Measurements from ENCODE around the gene HOXC11.

Gene HOXC11

DNA sequence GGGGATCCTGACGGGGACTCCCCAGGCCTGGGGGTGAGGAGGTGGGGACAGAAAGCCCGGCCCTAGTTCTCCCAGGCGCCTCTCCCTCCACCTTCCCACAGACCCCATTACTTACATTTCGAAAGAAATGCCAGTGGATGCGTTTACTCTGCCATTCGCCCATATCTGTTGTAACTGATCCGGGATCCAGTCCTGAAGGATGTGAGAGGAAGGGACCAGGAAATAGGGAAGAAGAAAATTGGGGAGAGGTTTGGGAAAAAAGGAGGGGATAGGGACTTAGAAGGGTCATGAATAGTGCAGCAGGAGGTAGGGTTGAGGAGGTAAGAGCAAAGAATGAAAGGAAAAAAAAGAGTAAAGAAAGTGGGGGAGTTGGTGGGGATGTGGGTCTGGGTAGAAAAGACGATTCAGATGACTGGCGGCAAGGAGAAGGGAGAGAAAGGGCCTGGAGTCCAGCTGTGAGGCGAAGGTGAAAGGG is 17.1 kb upstream of the HOXC11 start:
- TF ChIP-seq, protein P1, sequence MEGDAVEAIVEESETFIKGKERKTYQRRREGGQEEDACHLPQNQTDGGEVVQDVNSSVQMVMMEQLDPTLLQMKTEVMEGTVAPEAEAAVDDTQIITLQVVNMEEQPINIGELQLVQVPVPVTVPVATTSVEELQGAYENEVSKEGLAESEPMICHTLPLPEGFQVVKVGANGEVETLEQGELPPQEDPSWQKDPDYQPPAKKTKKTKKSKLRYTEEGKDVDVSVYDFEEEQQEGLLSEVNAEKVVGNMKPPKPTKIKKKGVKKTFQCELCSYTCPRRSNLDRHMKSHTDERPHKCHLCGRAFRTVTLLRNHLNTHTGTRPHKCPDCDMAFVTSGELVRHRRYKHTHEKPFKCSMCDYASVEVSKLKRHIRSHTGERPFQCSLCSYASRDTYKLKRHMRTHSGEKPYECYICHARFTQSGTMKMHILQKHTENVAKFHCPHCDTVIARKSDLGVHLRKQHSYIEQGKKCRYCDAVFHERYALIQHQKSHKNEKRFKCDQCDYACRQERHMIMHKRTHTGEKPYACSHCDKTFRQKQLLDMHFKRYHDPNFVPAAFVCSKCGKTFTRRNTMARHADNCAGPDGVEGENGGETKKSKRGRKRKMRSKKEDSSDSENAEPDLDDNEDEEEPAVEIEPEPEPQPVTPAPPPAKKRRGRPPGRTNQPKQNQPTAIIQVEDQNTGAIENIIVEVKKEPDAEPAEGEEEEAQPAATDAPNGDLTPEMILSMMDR (IDR thresholded peaks at IDR 0.05; ENCODE audit: low read depth, low read length), result no peak
- TF ChIP-seq, protein P2, sequence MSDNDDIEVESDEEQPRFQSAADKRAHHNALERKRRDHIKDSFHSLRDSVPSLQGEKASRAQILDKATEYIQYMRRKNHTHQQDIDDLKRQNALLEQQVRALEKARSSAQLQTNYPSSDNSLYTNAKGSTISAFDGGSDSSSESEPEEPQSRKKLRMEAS (IDR thresholded peaks at IDR 0.05; ENCODE audit: low read depth, low read length), result no peak
- TF ChIP-seq POLR2A (IDR thresholded peaks at IDR 0.05; ENCODE audit: extremely low read depth, insufficient read length) (no peak), MYC (IDR thresholded peaks at IDR 0.05; ENCODE audit: low read depth, low read length) (no peak)
- no peak overlapping the region for H3K4me3 ChIP-seq (ENCODE audit: low read depth, low read length)
- no peak for DNase-seq (ENCODE audit: low read depth)

DNA sequence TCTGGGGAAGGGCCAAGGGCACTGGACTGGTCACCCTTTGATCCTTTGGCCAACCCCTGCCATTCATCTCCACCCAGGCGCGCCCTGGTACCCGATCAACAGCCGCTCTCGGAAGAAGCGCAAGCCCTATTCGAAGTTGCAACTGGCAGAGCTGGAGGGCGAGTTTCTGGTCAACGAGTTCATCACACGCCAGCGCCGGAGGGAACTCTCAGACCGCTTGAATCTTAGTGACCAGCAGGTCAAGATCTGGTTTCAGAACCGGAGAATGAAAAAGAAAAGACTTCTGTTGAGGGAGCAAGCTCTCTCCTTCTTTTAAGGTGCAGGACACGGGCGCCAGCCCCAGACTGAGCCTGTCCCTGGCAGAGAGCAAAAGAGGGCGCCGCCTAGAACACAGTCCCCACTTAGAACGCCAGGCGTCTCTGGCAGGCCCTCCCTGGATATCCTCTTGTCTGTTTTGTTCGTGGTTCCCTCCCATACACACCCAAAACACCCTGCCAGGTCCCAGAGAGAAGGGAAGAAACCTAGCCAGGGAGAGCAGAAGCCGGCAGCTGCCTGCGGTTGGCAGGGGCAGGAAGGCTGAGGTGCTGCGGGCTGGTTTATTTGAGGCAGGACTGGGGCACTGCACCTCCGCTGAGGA is 16.6 kb upstream of the HOXC11 start:
- TF ChIP-seq, protein P1 (IDR thresholded peaks at IDR 0.05; ENCODE audit: low read depth, low read length), result peak; percentile 34
- TF ChIP-seq POLR2A (IDR thresholded peaks at IDR 0.05; ENCODE audit: extremely low read depth, insufficient read length), result no peak
- TF ChIP-seq, protein P2 (IDR thresholded peaks at IDR 0.05; ENCODE audit: low read depth, low read length), result no peak
- no peak overlapping the region for H3K4me3 ChIP-seq (ENCODE audit: low read depth, low read length)
- DNase-seq (ENCODE audit: low read depth), result peak; percentile 86

DNA sequence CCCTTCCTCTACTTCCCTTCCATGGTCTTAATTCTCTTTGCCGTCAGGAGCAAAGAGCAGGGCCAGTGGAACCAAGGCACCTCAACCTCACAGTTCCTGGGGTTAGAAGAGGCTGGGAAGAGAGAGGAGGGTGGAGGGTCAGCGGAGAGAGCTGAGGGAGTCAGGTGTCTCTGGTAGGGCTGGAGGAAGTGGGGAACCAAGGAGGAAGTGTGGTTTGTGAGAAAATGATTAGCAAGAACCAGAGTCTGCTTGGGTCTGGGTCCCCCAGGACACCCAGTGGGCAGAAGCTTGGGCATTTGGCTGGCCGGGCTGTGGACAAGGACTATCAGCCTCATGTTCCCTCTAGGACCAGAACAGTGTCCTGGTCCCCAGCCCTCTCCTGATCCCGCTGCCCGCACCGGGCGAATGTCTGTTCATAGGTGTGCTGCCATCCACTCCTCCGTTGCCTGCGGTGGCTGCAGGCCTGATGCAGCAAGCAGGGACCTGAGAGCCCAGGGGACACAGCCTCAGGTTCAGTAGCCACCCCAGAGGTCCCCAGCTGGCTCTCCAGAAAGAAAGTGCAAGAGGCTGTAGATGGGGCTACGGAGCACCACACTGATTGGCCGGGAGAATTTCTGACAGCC is 15.9 kb upstream of the HOXC11 start:
- no peak overlapping the region for H3K4me3 ChIP-seq (ENCODE audit: low read depth, low read length)
- peak; percentile 42 for DNase-seq (ENCODE audit: low read depth)
- TF ChIP-seq, protein P2 (IDR thresholded peaks at IDR 0.05; ENCODE audit: low read depth, low read length), result no peak
- TF ChIP-seq, protein P1 (IDR thresholded peaks at IDR 0.05; ENCODE audit: low read depth, low read length), result no peak
- TF ChIP-seq MYC (IDR thresholded peaks at IDR 0.05; ENCODE audit: low read depth, low read length) (no peak), POLR2A (IDR thresholded peaks at IDR 0.05; ENCODE audit: extremely low read depth, insufficient read length) (no peak)

DNA sequence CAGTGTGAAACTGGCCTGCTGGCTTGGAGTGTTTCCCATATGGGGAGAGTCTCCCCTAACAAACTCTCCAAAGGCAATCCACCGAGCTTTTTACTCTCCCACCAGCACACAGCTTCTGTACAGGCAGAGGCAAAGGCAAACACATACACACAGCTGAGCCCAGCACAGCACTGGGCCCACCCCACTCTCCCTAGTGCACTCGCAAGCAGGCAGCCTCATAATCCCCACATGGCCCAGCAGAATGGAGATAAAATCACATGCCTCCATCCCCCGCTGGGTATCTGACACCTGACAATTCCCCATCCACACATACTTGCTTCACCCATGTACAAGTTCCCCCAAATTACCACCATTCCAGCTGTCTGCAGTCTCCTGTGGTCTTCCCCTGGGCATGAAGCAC is 14.8 kb upstream of the HOXC11 start:
- no peak overlapping the region for H3K4me3 ChIP-seq (ENCODE audit: low read depth, low read length)
- DNase-seq (ENCODE audit: low read depth), result no peak
- no peak for TF ChIP-seq POLR2A (IDR thresholded peaks at IDR 0.05; ENCODE audit: extremely low read depth, insufficient read length)
- TF ChIP-seq, protein P1 (IDR thresholded peaks at IDR 0.05; ENCODE audit: low read depth, low read length), result no peak
- no peak for TF ChIP-seq MYC (IDR thresholded peaks at IDR 0.05; ENCODE audit: low read depth, low read length)
- TF ChIP-seq, protein P2 (IDR thresholded peaks at IDR 0.05; ENCODE audit: low read depth, low read length), result no peak

DNA sequence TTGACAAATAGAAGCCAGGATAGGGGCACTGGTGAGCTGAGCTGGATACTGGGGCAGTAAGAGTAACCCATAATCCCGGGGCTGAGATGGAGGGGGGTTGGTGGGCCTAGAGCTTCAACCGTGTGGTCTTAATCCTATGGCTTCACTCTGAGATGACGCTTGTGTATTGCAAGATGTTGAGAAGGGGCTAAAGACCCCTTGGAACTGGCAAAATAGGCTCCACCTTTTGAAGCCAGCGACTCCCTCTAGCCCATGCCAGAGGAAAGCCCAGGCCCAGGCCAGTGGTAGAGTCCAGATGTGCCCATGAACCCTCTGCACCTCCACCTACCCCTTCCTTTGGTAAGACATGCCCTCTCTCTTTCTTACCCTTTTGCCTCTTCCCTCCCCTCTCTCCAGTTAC is 13.6 kb upstream of the HOXC11 start:
- DNase-seq (ENCODE audit: low read depth), result no peak
- TF ChIP-seq MYC (IDR thresholded peaks at IDR 0.05; ENCODE audit: low read depth, low read length) (no peak), POLR2A (IDR thresholded peaks at IDR 0.05; ENCODE audit: extremely low read depth, insufficient read length) (no peak)
- TF ChIP-seq, protein P1 (IDR thresholded peaks at IDR 0.05; ENCODE audit: low read depth, low read length), result no peak
- TF ChIP-seq, protein P2 (IDR thresholded peaks at IDR 0.05; ENCODE audit: low read depth, low read length), result no peak
- no peak overlapping the region for H3K4me3 ChIP-seq (ENCODE audit: low read depth, low read length)
